GM13976 (cell line): ENCODE data around the gene FAM163B.

Experiments used
- DNase-seq: peaks from one replicate; pipeline ENCODE4 v3.0.0; 2012; ENCODE audit warnings: low spot score
- in situ Hi-C: fragments of 300-500 bp; cut with MboI; formaldehyde crosslinking; loops from one replicate; pipeline ENCODE4 v1.12.0; 2022; ENCODE audit warnings: low sequenced_read_pairs, mixed read lengths, inconsistent platforms; ENCODE audit not compliant: unreplicated experiment
- TF ChIP-seq, protein P1 (sequence below): IDR thresholded peaks from 2 replicates; pipeline ENCODE4 v1.5.1; 2012; ENCODE audit warnings: borderline replicate concordance, mild to moderate bottlenecking; ENCODE audit not compliant: insufficient read depth; ENCODE audit errors: extremely low read depth, missing control alignments, control extremely low read depth

Gene FAM163B

GRCh38 chr9:133584559-133585476, 24.4 kb downstream of the FAM163B start:
- TF ChIP-seq, protein P1, sequence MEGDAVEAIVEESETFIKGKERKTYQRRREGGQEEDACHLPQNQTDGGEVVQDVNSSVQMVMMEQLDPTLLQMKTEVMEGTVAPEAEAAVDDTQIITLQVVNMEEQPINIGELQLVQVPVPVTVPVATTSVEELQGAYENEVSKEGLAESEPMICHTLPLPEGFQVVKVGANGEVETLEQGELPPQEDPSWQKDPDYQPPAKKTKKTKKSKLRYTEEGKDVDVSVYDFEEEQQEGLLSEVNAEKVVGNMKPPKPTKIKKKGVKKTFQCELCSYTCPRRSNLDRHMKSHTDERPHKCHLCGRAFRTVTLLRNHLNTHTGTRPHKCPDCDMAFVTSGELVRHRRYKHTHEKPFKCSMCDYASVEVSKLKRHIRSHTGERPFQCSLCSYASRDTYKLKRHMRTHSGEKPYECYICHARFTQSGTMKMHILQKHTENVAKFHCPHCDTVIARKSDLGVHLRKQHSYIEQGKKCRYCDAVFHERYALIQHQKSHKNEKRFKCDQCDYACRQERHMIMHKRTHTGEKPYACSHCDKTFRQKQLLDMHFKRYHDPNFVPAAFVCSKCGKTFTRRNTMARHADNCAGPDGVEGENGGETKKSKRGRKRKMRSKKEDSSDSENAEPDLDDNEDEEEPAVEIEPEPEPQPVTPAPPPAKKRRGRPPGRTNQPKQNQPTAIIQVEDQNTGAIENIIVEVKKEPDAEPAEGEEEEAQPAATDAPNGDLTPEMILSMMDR: no peak
- in situ Hi-C loops: no loop called here
- DNase-seq: no peak

DNA sequence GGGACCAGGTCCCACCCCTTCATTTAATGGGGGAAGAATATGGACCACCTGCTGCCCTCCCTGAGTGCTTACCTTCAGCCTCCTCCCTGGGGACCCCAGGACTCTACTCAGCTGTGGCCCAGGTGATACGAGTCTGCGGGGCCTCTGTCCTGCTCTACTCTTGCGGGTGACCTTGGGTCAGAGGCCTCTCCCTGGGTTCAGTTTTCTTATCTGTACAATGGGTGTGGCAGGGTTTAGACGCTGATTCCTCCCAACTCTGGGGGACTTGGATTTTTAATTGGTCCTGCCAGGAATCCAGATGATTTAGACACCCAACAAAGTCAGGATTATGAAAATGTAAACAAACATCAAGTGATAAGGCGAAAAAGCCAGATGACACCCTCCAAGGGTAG, 25.0 kb downstream of the FAM163B start:
- DNase-seq: no peak
- TF ChIP-seq, protein P1: no peak
- in situ Hi-C loops: no loop called here

GRCh38 chr9:133583586-133583985, 25.6 kb downstream of the FAM163B start:
- in situ Hi-C loops: no loop called here
- DNase-seq: no peak
- TF ChIP-seq, protein P1: no peak

DNA sequence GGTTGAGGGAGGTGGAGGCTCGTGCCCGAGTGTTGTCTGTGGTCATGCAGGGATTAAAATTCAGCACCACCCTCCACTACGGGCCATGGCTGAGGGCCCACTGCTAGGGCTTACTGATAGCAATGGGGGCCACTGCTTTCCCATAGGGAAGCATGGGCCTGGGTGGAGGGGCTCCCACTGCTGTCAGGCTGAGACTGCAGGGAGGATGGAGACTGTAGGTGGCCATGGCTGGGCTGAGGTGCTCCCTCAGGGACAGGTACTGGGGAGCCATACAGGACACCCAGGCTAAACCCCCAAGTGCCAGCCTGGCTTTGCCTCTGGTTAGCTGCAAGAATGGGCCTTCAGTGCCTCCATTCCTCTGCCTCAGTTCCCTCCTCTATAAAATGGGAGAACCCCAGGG, 26.1 kb downstream of the FAM163B start:
- in situ Hi-C loops: no loop called here
- TF ChIP-seq, protein P1: no peak
- no peak for DNase-seq

- DNase-seq: no peak
- in situ Hi-C loops: no loop called here
- TF ChIP-seq, protein P1: no peak
Observed at GRCh38 chr9:133582501-133583045, 26.6 kb downstream of the FAM163B start.

GRCh38 chr9:133581513-133582343, 27.5 kb downstream of the FAM163B start:
- in situ Hi-C loops: no loop called here
- TF ChIP-seq, protein P1: no peak
- DNase-seq: no peak
